ENCODE measurements around the gene PRKAB2.
"Not testable (repeated sequence)": the region's sequence is repeated elsewhere in the genome, so short reads cannot be mapped to it uniquely, and the experiment has no call there.

Gene PRKAB2

DNA sequence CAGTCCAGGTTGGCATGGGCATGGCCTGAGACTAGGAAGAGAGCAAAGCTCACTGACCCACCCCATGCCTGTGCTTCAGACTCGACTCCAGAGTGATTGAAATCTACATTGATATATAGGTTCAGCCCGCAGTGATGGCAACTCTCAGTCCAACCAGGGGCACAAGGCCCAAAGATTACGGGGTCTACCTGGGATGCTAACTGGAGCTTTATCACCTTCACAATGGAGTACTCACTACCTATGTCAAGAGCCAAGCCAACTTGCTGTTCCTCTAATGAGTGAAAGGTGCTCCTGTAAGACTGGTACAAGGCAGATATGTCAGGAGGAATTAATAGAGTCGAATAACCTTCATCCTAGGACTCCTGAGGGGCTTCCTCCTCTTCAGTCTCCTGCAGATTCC, 57.2 kb downstream of the PRKAB2 start:
- in situ Hi-C loops (cut with MboI; ENCODE audit: low pct_unique_long_range_greater_than_20kb, low sequenced_read_pairs); DNase-seq: not testable (repeated sequence)

DNA sequence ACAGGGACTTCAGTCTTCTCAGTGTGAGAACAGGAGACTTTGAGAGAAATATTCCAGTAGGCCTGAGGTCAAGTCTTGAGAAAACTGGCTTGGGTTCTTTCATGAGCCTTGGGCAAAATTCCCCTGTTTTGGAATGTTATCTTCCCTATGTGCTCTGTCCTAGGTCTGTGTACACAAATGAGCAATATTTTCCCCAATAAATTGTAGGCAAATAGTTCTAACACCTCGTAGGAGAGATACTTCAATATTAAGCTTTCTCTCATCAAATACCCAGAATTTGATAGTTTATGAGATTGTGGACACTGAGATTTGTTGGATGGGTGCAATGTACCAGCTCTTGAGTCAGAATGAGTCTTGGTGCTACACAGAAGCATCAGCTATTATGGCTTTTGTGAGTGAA, 57.9 kb downstream of the PRKAB2 start:
- in situ Hi-C loops (cut with MboI; ENCODE audit: low pct_unique_long_range_greater_than_20kb, low sequenced_read_pairs); DNase-seq: not testable (repeated sequence)

DNA sequence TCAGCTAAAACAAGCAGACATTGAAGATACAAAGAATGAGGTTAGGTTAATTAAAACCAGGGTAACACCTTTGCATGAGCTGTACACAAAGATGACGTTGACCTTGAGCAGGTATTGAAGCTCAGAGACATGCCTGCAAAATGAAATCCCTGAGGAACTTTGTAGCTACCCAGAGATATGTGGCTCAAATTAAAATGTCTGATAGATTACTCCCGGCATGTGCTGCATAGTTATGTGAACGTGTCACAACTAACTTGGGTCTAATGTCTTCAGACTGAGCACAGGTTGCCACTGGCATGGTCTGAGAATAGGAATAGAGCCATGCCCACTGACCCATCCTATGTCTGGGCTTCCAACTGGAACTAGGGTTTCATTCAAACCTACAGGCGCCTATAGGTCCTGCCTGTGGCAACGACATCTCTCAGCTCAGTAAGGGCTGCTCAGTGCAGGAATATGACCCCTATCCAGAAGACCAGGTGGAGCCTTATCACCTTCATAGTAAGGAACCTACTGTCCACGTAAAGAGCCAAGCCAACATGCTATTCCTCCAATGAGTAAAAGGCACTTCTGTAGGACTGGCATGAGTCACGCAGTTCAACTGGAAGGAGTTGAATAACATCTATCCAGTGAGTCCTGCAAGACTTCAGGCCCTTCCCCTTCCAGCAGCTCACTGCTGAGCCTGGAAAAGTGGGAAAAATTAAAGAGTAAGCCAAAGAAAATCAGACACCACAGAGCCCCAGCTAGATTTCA, 60.7 kb downstream of the PRKAB2 start:
- in situ Hi-C loops (cut with MboI; ENCODE audit: low pct_unique_long_range_greater_than_20kb, low sequenced_read_pairs), result no loop called here
- DNase-seq, result no peak

DNA sequence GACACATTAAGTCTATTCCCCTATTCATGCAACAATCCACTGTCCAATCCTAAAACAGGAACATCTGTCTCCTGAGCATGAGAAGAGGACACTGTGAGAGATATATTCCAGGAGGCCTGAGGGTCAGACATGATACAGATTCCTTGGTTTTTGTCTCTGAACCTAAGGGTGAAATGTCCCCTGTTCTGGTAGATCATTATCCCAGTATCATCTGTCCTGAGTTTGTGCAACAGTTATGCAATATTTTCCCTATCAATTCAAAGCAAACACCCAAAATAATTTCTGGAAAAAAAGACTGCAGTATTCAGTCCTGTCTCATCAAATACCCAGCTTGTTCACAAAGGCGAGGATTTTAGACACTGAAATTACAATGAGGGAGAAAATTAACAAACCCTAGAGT, 61.4 kb downstream of the PRKAB2 start:
- no peak for DNase-seq
- in situ Hi-C loops (cut with MboI; ENCODE audit: low pct_unique_long_range_greater_than_20kb, low sequenced_read_pairs), result no loop called here

DNA sequence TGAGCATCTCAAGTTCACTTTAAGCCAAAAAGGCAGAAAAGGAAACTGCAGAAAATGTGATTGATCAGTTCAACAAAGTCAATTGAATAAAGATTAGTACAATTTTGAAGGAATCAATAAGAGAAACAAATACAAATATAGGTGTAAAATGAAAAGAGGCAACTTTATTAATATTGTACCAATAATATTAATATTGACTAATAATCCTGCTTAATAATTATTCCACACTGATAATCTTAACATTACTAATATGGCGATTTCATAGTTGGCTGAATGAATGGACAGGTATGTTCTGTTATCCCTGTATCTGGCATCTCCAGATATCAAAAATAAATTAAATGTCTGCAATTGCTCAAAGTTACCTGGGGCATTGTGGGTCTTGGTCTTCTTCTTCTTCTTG, 61.8 kb downstream of the PRKAB2 start:
- in situ Hi-C loops (cut with MboI; ENCODE audit: low pct_unique_long_range_greater_than_20kb, low sequenced_read_pairs), result no loop called here
- no peak for DNase-seq

DNA sequence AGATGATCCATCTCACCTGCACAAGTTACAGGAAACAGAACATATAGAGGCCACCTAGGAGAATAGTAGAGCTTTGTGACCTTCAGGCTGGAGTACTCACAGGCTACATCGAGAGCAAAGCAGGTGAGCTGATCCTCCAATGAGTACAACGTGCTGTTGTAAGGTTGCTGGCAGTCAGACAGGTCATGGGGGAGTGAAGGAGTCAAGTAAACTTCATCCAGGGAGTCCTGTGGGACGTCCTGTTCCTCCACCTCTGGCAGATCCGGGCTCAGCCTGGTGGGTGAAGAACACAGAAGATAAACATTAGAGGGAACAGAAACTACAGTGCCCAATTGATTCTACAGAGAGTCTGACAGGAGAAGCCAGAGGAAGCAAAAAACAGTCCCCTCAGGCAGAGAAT, 62.5 kb downstream of the PRKAB2 start:
- in situ Hi-C loops (cut with MboI; ENCODE audit: low pct_unique_long_range_greater_than_20kb, low sequenced_read_pairs), result no loop called here
- no peak for DNase-seq

DNA sequence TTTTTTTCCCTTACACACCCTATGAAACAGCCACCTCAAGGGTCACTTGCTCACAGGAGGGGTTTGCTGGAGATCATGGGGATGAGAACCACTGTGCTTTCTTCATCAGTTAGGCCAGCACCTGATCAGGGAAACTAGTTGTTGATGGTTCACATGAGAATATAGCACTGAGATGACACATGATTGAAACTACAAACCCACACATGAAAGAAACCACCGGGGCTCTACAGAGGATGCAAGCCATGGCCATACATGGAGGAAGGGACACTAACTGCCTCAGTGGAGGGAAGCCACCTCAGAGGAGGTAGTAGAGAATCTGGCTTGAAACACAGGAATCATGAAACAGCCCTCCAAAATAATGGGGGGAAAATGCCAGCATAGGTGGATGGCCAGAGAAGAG, 63.2 kb downstream of the PRKAB2 start:
- in situ Hi-C loops (cut with MboI; ENCODE audit: low pct_unique_long_range_greater_than_20kb, low sequenced_read_pairs), result no loop called here
- no peak for DNase-seq

DNA sequence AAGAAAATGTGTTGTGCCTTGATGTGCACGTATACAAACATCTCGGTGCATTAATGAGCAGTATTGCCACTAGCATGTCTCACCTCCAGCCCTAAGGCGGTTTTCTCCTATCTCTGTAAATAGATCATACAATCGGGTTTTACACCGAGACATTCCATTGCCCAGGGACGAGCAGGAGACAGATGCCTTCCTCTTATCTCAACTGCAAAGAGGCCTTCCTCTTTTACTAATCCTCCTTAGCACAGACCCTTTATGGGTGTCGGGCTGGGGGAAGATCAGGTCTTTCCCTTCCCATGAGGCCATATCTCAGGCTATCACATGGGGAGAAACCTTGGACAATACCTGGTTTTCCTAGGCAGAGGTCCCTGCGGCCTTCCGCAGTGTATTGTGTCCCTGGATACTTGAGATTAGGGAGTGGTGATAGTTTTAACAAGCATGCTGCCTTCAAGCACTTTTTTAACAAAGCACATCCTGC, 65.8 kb downstream of the PRKAB2 start:
- in situ Hi-C loops (cut with MboI; ENCODE audit: low pct_unique_long_range_greater_than_20kb, low sequenced_read_pairs), result not testable (repeated sequence)
- peak; percentile 11 for DNase-seq

DNA sequence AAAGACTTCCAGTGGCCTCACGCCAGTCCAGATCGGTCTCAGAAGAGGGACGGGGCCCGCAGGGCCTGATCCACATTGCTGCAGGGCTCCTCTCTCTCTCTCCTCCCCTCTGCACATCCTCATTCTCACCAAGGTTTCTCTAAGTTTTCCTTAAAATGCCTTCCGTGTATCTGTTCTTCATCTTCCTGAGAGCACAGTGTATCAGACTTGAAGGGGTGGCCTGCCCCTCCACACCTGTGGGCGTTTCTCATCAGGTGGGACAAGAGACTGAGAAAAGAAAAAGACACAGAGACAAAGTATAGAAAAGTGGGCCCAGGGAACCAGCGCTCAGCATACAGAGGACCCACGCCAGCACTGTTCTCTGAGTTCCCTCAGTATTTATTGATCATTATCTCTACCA, 66.4 kb downstream of the PRKAB2 start:
- DNase-seq, result no peak
- in situ Hi-C loops (cut with MboI; ENCODE audit: low pct_unique_long_range_greater_than_20kb, low sequenced_read_pairs), result no loop called here

All from KBM-7 (cell line).